Subcutaneous abdominal adipose tissue (tissue), 5 donors: Measurements from ENCODE around the gene FAM171A1.

Experiments
- H3K27ac ChIP-seq: one replicate; pipeline ENCODE4 v1.7.0; 2013; ENCODE audit warnings: low read depth, mild to moderate bottlenecking, inconsistent platforms, low read length, moderate library complexity
- H3K27me3 ChIP-seq, 5 donors: one replicate each; pipeline ENCODE4 v1.7.0; 2013; ENCODE audit warnings: low read length in 5 of 5, inconsistent platforms in 1 of 5; ENCODE audit not compliant: control insufficient read depth in 5 of 5, insufficient read depth in 4 of 5
- H3K36me3 ChIP-seq, 5 donors: one replicate each; pipeline ENCODE4 v1.7.0; 2013; ENCODE audit warnings: low read length in 5 of 5; ENCODE audit not compliant: control insufficient read depth in 5 of 5, insufficient read depth in 5 of 5
- H3K4me1 ChIP-seq, 5 donors: one replicate each; pipeline ENCODE4 v1.7.0; 2013; ENCODE audit warnings: low read length in 5 of 5, mild to moderate bottlenecking in 3 of 5, moderate library complexity in 1 of 5; ENCODE audit not compliant: control insufficient read depth in 5 of 5, insufficient read depth in 5 of 5
- H3K4me3 ChIP-seq, 5 donors: one replicate each; pipeline ENCODE4 v1.7.0; 2013; ENCODE audit warnings: low read length in 5 of 5, low read depth in 1 of 5
- H3K9ac ChIP-seq, 5 donors: one replicate each; pipeline ENCODE4 v1.7.0; 2013; ENCODE audit warnings: low read length in 5 of 5, mild to moderate bottlenecking in 4 of 5, moderate library complexity in 3 of 5
- H3K9me3 ChIP-seq, 5 donors: one replicate each; pipeline ENCODE4 v1.7.0; 2013; ENCODE audit warnings: low read length in 5 of 5; ENCODE audit not compliant: control insufficient read depth in 5 of 5
- donor health status: healthy.
- donor health status: healthy.
- donor health status: healthy.
- donor health status: healthy.
- donor health status: healthy.

Gene FAM171A1

GRCh38 chr10:15172306-15172840 lies 198.7 kb downstream of the FAM171A1 start:
- Histone ChIP-seq H3K36me3 (no peaks in the 10 kb centered on the region), H3K27ac (no peak overlapping the region), H3K27me3 (no peaks in the 10 kb centered on the region), H3K9ac (no peak overlapping the region), H3K9me3 (no peaks in the 10 kb centered on the region), H3K4me3 (no peak overlapping the region), H3K4me1 (peaks cover 3 to 28% (median 20%) of the 10 kb centered on the region in 5 donors)

DNA sequence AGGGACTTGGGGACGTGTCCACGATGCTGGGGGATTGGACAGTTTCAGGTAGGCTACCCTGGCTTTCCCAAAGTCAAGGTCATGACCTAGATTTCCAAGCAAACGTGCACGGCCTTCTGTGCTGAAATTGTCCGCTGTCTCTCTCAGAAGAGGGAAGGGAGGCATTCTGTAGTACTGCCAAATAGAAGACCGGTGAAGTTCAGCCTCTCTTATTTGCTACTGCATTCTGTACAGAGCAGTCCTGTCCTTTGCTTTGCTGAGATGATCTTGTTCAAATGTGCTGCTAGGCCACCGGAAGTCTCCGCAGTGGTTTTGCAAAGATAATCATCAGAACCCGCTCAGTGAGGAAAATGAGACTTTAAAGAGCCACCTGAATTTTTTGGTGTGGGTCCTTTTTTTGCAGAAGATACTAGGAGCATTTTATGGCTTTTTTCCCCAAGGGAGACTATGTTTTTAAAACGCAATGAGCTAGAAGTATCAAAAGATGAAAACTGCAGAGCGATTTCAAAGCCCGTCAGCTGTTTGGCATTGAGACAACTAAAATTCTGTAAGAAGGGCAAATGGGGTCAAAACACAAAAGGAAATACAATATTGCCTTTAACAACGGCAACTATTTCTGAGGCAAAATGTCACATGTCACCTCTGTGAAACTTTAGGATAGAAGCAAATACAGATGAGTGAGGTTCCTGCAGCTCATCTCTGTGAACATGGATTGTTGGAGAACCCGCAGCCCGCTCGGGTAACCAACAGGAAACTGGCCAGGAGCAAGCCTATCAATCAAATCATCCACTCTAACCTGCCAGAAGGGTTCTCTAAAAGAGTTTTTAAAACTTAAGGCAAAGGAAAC lies 201.3 kb downstream of the FAM171A1 start:
- Histone ChIP-seq H3K4me3 (peak overlapping the region in 4 of 5 donors; percentile 21 to 42 (median 41)), H3K9ac (peak overlapping the region in 4 of 5 donors; percentile 5 to 66 (median 20)), H3K36me3 (no peaks in the 10 kb centered on the region), H3K4me1 (peaks cover 3 to 43% (median 34%) of the 10 kb centered on the region in 5 donors), H3K9me3 (no peaks in the 10 kb centered on the region), H3K27me3 (no peaks in the 10 kb centered on the region), H3K27ac (peak overlapping the region; percentile 61)

- H3K4me1 ChIP-seq: peaks cover 3 to 43% (median 34%) of the 10 kb centered on the region in 5 donors
- peak overlapping the region in 4 of 5 donors; percentile 21 to 42 (median 41) for H3K4me3 ChIP-seq
- no peaks in the 10 kb centered on the region for H3K9me3 ChIP-seq
- H3K27me3 ChIP-seq: no peaks in the 10 kb centered on the region
- peak overlapping the region in 3 of 5 donors; percentile 11 to 66 (median 28) for H3K9ac ChIP-seq
- no peaks in the 10 kb centered on the region for H3K36me3 ChIP-seq
- peak overlapping the region; percentile 61 for H3K27ac ChIP-seq
Measured at GRCh38 chr10:15168786-15169554, 202.1 kb downstream of the FAM171A1 start.

DNA sequence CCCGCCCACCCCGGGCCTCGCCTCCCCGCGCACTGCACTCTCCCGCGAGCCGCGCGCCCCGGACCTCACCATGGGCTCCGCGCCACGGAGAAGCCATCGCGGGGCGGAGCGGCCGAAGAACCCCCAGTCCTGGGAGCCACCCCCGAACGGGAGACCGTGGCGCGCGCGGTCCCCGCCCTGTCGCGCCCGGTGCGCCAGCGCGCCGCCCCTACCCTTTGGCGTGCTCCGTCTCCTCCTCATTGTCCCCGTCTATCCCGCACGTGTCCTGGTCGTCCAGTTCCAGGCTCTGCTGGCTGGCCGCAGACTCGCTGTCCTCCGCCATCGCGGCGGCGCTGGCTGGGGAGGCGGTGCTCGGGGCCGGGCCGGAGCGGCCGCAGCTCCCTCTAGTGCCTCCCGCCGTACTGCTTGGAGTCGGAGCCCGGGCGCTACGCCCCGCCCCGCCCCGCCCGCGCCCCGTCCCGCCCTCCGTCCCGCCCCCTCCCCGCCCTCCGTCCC lies 202.8 kb downstream of the FAM171A1 start, which contains the start of gene NMT2:
Gene NMT2, minus strand, starts transcription at position 403 of the 495 bp plus-strand sequence. Its CDS starts 81 bp downstream, at position 322.
- Histone ChIP-seq H3K9me3 (no peaks in the 10 kb centered on the region), H3K27ac (peak within 1 kb of the TSS; percentile 93), H3K27me3 (no peaks in the 10 kb centered on the region), H3K9ac (peak within 1 kb of the TSS; percentile 43 to 94 (median 86)), H3K36me3 (no peaks in the 10 kb centered on the region), H3K4me3 (peak within 1 kb of the TSS; percentile 71 to 98 (median 94)), H3K4me1 (peaks cover 3 to 43% (median 38%) of the 10 kb centered on the region in 5 donors)

- Histone ChIP-seq H3K4me3 (peak overlapping the region; percentile 71 to 98 (median 94)), H3K4me1 (peaks cover 3 to 44% (median 43%) of the 10 kb centered on the region in 5 donors), H3K9ac (peak overlapping the region; percentile 43 to 94 (median 86)), H3K27me3 (no peaks in the 10 kb centered on the region), H3K27ac (peak overlapping the region; percentile 93), H3K9me3 (no peaks in the 10 kb centered on the region), H3K36me3 (no peaks in the 10 kb centered on the region)
Measured at GRCh38 chr10:15167411-15168290, 203.4 kb downstream of the FAM171A1 start.

- peak overlapping the region; percentile 71 to 98 (median 94) for H3K4me3 ChIP-seq
- H3K27me3 ChIP-seq: no peaks in the 10 kb centered on the region
- H3K9ac ChIP-seq: peak overlapping the region; percentile 58 to 94 (median 84)
- H3K9me3 ChIP-seq: no peaks in the 10 kb centered on the region
- no peaks in the 10 kb centered on the region for H3K36me3 ChIP-seq
- H3K27ac ChIP-seq: peak overlapping the region; percentile 93
- peaks cover 3 to 44% (median 43%) of the 10 kb centered on the region in 5 donors for H3K4me1 ChIP-seq
Measured at GRCh38 chr10:15166325-15166724, 204.8 kb downstream of the FAM171A1 start.

GRCh38 chr10:15163253-15163828 lies 207.7 kb downstream of the FAM171A1 start:
- Histone ChIP-seq H3K36me3 (peaks cover 0 to 7% (median 0%) of the 10 kb centered on the region in 5 donors), H3K4me3 (no peak overlapping the region), H3K9me3 (no peaks in the 10 kb centered on the region), H3K9ac (no peak overlapping the region), H3K27me3 (no peaks in the 10 kb centered on the region), H3K4me1 (peaks cover 0 to 31% (median 29%) of the 10 kb centered on the region in 5 donors), H3K27ac (peak overlapping the region; percentile 24)
